Measurements from ENCODE around the gene TSPEAR.

Gene TSPEAR

DNA sequence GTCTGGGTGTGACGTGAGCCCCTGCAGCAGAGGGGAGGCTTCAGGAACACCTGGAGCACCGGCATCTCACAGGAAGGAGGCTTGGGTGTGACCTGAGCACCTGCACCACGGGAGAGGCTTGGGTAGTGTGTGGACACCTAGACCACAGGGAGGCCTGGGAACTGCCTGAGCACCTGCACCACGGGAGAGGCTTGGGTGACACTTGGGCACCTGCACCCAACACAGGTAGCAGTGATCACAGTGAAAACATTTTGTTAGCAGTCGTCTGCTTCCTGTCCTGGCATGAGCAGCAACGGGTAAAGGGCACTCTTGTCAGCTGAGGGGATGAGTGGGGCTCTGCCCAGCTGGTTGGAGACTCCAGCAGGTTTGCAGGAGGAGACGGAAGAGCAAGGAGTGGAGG, 233.7 kb downstream of the TSPEAR start:
- Mint-ChIP-seq H3K27me3 (ENCODE audit: low read depth) (no peaks in the 10 kb centered on the region), H3K9me3 (no peaks in the 10 kb centered on the region), H3K4me1 (no peaks in the 10 kb centered on the region), H3K36me3 (ENCODE audit: low read depth) (no peaks in the 10 kb centered on the region), H3K4me3 (no peak overlapping the region), H3K27ac (no peak overlapping the region)
- TF ChIP-seq, protein P1, sequence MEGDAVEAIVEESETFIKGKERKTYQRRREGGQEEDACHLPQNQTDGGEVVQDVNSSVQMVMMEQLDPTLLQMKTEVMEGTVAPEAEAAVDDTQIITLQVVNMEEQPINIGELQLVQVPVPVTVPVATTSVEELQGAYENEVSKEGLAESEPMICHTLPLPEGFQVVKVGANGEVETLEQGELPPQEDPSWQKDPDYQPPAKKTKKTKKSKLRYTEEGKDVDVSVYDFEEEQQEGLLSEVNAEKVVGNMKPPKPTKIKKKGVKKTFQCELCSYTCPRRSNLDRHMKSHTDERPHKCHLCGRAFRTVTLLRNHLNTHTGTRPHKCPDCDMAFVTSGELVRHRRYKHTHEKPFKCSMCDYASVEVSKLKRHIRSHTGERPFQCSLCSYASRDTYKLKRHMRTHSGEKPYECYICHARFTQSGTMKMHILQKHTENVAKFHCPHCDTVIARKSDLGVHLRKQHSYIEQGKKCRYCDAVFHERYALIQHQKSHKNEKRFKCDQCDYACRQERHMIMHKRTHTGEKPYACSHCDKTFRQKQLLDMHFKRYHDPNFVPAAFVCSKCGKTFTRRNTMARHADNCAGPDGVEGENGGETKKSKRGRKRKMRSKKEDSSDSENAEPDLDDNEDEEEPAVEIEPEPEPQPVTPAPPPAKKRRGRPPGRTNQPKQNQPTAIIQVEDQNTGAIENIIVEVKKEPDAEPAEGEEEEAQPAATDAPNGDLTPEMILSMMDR (IDR thresholded peaks at IDR 0.05; ENCODE audit: unreplicated experiment in 3 of 3) = no peak

DNA sequence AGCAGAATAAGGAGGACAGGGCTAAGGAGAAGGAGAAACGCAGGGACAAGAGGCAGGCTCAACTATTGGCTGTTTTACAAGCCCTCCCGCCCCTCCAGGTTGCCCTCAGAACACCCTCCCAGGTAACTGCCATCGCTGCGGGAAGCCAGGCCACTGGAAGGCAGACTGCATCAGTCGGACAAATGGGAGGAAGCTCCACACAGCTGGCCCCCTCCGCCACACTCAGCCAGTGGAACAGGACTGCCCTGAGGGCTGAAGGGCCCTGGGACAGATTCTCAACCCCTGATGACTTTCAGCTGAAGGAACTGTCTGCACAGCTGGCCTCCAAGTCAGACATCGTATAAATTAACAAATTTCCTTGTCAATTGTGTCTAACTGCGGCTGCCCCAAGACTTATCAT, 234.2 kb downstream of the TSPEAR start:
- TF ChIP-seq, protein P1 (IDR thresholded peaks at IDR 0.05; ENCODE audit: unreplicated experiment in 3 of 3) = no peak
- Mint-ChIP-seq H3K36me3 (ENCODE audit: low read depth) (no peaks in the 10 kb centered on the region), H3K27ac (no peak overlapping the region), H3K27me3 (ENCODE audit: low read depth) (no peaks in the 10 kb centered on the region), H3K4me3 (no peak overlapping the region), H3K9me3 (no peaks in the 10 kb centered on the region), H3K4me1 (no peaks in the 10 kb centered on the region)

DNA sequence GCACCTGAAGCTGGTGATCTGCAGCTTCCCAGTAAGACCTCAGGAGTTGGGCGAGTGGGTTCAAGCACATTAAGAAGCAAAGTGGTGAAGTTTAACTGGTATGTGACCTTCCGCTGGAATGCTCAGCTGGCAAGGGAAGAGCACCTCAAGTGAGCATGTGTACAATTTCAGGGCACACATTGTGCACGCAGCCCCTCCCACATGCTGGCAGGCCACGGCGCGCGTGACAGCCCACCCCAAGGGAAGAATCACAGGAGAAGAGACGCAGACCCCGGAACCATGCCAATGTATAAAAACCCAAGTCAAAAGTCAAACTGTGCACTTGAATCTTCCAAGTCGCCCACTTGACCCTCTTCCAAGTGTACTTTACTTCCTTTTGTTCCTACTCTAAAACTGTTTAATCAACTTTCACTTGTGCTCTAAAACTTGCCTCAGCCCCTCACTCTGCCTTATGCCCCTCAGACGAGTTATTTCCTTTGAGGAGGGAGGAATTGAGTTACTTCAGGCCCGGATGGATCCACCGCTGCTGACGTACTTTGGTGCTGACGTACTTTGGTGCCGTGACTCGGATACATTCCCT, 236.0 kb downstream of the TSPEAR start:
- no peaks in the 10 kb centered on the region for H3K36me3 Mint-ChIP-seq (ENCODE audit: low read depth)
- no peaks in the 10 kb centered on the region for H3K4me1 Mint-ChIP-seq
- H3K27ac Mint-ChIP-seq = no peak overlapping the region
- H3K9me3 Mint-ChIP-seq = no peaks in the 10 kb centered on the region
- no peak overlapping the region for H3K4me3 Mint-ChIP-seq
- TF ChIP-seq, protein P1 (IDR thresholded peaks at IDR 0.05; ENCODE audit: unreplicated experiment in 3 of 3) = no peak
- peaks cover 3% of the 10 kb centered on the region for H3K27me3 Mint-ChIP-seq (ENCODE audit: low read depth)

DNA sequence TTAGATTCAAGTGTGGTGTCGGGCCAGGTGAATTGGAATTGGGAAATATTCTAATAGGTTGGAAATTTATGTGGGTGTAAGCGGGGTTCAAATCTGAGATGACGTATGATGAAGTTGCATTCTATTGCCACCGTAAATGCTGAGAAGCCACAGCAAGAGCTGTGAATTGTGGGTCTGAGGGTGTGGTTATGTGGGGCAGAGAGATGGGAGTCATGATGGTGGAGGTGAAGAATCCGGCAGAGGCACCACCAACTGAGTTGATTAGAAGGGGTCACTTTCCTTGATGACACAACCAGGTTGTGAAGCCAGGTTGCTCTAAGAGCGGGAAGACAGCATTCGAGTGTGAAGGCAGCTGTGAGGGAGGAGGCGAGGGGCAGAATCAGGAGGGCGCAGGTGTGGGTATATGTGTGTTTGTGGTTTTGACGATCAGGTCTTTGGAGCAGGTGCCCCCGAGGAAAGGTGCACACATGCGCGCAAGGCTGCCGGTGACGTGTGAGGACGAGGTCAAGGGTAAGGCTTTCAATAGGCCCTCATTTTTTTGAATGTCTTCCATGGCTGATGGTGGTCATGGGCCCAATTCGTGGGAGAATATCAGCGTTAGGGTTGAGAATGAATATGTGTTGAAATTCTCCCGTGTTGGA, 237.3 kb downstream of the TSPEAR start:
- Mint-ChIP-seq H3K9me3 (no peaks in the 10 kb centered on the region), H3K4me1 (no peaks in the 10 kb centered on the region), H3K4me3 (no peak overlapping the region), H3K36me3 (ENCODE audit: low read depth) (no peaks in the 10 kb centered on the region), H3K27ac (no peak overlapping the region), H3K27me3 (ENCODE audit: low read depth) (peaks cover 3% of the 10 kb centered on the region)
- TF ChIP-seq, protein P1 (IDR thresholded peaks at IDR 0.05; ENCODE audit: unreplicated experiment in 3 of 3) = no peak

DNA sequence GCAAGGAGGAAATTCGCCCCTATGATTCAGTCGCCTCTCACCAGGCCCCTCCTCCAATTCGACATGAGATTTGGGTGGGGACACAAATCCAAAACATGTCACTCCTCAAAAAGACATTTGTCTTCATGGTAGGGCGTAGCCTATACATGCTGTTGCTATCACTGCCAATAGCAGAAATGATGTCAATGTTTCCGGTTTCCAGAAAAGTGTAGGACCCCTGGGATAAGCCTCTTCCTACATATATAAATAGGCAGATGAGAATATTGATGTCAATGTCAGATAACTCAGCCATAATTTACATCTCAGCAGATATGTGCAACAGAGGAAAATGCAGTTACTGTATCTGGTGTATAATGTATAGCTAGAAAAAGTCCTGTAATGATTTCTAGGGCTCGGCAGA, 239.4 kb downstream of the TSPEAR start:
- TF ChIP-seq, protein P1 (IDR thresholded peaks at IDR 0.05; ENCODE audit: unreplicated experiment in 3 of 3) = no peak
- Mint-ChIP-seq H3K4me3 (no peak overlapping the region), H3K4me1 (no peaks in the 10 kb centered on the region), H3K27ac (no peak overlapping the region), H3K27me3 (ENCODE audit: low read depth) (peaks cover 5% of the 10 kb centered on the region), H3K9me3 (no peaks in the 10 kb centered on the region), H3K36me3 (ENCODE audit: low read depth) (no peaks in the 10 kb centered on the region)

DNA sequence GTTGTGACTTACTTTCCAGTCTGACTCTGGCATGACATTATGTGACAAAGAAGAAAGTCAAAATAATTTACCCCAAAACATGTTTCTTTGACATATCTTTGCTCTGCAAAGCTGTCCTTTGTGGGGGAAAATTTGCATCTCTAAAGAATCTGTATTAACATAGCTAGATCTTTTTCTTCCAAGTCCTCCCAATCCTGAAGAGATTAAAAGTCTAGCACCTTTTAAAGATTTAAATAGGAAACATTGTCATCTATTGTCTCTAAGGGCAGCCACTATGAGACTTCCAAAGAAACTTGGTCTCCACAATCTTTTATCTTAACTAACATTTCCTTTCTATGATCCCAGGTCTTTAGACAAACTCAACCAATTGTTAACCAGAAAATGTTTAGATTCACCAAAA, 240.0 kb downstream of the TSPEAR start:
- TF ChIP-seq, protein P1 (IDR thresholded peaks at IDR 0.05; ENCODE audit: unreplicated experiment in 3 of 3) = no peak
- Mint-ChIP-seq H3K4me1 (no peaks in the 10 kb centered on the region), H3K4me3 (no peak overlapping the region), H3K36me3 (ENCODE audit: low read depth) (no peaks in the 10 kb centered on the region), H3K27me3 (ENCODE audit: low read depth) (peaks cover 9% of the 10 kb centered on the region), H3K27ac (no peak overlapping the region), H3K9me3 (no peaks in the 10 kb centered on the region)

Measured in nephron (organoid).